GM19240 (cell line): ENCODE results near the gene PYGO2.
"Not testable (repeated sequence)": the region's sequence is repeated elsewhere in the genome, so short reads cannot be mapped to it uniquely, and the experiment has no call there.

Experiments
- DNase-seq: peaks from one replicate; pipeline ENCODE4 v3.0.0; 2011; ENCODE audit warnings: low spot score; ENCODE audit not compliant: insufficient read length

Gene PYGO2

GRCh38 chr1:154982897-154983648 is 21.5 kb upstream of the PYGO2 start, which contains the start of gene FLAD1:
FLAD1 (plus strand) TSS chr1:154983344; CDS start chr1:154983695, 351 bp downstream.
- peak; percentile 96 for DNase-seq

DNA sequence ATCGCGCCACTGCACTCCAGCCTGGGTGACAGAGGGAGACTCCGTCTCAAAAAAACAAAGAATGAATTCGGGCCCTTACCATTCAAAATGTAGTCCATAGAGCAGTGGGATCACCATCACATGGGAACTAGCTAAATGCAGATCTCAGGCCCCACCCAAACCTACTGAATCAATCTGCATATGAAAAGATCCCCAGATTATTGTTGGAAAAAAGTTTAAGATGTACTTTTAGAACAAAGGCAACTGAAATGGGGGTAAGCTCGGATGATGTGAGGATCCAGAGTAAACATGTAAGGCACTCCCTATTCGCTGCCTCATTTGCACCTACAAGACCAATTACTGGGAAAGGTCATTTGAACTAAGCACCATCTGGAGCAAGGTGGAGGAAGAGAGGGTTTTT is 20.8 kb upstream of the PYGO2 start:
- DNase-seq, result no peak

- no peak for DNase-seq
These were observed 16.8 kb upstream of the PYGO2 start for GRCh38 chr1:154978360-154978759.

GRCh38 chr1:154977762-154978161 is 16.2 kb upstream of the PYGO2 start:
- not testable (repeated sequence) for DNase-seq

DNA sequence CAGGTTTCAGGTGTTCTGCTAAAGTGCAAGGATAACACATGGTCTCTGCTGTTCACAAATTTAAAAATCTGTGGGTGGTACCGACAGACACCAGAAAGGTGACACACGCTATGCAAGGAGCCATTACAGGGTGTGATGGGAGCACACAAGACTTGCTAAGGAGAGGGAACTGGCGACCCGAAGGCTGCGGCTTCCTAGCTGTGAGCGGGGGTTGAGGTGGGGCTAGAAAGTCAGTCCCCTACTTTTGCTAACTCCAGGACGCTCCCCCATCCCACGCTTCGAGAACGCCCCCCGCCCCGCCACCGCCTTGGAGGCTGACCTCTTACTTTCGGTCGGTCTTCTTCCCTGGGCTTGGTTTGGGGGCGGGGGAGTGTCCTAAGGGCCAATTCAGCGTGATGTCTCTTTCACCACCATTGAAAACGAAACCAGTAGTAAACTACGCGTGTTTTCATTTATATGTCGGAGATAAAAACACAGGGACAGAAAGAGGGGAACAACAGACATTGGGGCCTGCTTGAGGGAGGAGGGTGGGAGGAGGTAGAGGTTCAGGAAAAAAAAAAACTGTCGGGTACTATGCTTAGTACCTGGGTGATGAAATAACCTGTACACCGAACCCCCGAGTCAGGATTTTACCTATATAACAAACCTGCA is 14.0 kb upstream of the PYGO2 start:
- no peak for DNase-seq

DNA sequence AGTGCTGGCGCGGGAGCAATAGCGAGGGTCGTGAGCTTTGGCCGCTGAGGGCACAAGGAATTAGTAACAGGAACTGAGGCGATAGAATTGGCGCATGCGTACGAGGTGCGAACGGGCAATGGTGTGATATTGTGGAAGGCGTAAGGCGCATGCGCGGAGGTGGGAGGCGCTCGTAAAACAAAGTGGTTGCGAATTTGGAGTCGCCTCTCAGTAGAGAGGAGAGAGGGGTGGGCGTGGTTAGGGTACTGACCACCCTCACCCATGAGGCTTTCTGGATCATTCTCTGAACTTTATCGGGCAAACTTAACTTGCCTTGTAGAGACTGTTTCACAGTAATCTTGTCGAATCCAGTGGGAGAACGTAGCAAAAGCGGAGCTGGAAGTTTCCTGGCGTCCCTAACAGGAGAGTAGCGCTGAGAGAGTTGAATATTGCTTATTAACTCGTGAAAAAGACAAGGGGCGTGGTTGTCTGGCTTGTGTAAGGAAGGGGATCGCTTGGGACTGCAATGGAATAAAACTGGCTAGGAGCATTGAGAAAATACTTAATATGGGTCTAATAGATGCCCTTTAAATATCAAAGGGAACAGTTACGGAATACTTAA is 13.3 kb upstream of the PYGO2 start:
- DNase-seq, result peak; percentile 69

- DNase-seq, result peak; percentile 96
These were observed 12.7 kb upstream of the PYGO2 start, which contains the start of gene CKS1B for GRCh38 chr1:154974102-154974807. CKS1B (plus strand) TSS chr1:154974681; CDS start chr1:154974746, 65 bp downstream.

- peak; percentile 91 for DNase-seq
These were observed 11.9 kb upstream of the PYGO2 start for GRCh38 chr1:154973344-154974101.

DNA sequence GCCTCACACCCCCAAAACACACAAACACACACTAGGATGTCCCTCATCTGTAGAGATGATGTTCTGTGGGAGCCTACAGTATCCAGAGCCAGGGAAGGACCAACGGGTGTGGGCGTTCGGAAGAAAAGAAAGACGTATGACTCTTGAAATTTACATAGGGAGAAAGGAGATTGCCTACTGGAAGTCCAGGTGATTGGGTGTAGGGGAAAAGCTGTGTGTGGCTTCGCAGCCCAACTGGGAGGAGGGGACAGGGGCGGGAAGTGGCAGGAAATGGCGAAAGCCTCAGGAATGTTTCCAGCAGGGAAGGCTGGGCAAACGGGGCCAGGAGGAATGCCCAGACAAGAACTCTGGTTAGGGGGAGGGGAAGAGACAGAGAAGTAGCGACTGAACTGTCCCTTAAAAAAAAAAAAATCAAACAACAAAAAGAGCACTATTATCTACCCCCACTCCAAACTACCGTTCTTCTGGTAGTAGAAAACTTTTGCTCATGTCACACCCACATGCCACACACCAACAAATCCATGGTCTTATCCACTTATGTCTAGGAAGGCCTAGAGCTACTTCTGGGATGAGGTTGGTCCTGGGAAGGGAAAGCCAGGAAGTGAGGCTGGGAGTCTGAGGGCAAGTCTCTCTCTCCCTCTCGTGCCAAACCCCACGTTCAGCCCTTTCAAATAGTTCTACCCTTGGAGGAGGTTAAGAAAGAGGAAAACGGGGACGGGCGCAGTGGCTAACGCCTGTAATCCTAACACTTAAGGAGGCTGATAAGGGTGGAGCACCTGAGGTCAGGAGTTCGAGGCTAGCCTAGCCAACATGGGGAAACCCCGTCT is 11.1 kb upstream of the PYGO2 start:
- DNase-seq, result no peak

GRCh38 chr1:154972213-154972516 is 10.6 kb upstream of the PYGO2 start:
- DNase-seq, result no peak

GRCh38 chr1:154971341-154971998 is 9.9 kb upstream of the PYGO2 start:
- no peak for DNase-seq

DNA sequence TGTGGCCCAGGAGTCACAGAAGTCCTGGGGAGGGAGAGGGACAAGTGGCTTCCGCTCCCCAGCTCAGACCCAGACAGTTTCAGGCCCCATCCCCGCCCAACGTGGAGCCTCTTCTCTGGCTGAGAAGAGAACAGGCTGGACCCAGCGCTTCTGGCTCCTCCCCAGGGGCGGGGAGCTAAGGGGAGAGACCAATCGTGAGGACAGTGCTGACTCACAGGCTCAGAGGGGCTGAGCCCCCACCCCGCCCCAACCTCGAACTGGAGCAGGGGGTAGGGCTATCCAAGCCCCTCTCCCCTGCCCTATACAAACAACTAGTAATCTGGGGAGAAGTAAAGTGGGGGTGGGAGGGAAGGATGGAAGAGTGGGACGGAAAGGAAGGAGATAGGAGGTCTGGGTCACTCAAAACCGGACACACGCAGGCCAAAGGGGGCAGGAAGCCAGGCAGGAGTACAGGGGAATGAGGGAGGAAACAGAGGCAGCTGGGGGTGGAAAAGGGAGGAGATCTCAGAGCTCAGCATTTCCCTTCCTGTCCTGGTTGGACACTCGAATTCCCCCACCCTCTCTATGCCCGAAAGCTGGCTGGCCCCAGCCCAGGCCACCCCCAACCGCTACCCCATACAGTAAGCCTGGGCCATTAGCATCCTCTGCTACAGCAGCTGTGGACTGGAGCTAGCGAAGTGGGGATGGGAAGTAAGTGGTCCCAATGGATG is 9.2 kb upstream of the PYGO2 start, which contains the start of gene SHC1:
Gene SHC1, minus strand, starts transcription at position 117 of the 710 bp plus-strand sequence. CDS start 221 bp downstream, outside the sequence.
- DNase-seq, result peak; percentile 37

GRCh38 chr1:154969860-154970452 is 8.4 kb upstream of the PYGO2 start:
- no peak for DNase-seq

DNA sequence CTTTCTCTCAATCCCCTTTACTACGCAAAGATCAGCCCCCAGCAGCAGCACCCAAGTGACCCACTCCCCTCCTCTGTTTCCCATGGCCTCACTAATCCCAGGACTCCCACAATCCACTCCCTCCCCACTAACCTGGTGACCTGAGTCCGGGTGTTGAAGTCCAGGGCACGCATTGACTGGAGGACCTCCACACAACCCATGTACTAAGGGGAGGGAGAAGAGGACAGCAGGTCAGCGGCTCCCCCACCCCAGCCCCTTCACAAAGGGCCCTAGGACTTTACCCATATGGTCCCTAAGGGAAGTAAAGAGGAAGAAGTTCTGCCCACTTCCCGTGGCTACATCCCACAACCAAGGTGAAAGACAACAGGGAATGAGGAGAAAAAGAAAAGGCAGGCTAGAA is 7.7 kb upstream of the PYGO2 start:
- DNase-seq, result no peak

DNA sequence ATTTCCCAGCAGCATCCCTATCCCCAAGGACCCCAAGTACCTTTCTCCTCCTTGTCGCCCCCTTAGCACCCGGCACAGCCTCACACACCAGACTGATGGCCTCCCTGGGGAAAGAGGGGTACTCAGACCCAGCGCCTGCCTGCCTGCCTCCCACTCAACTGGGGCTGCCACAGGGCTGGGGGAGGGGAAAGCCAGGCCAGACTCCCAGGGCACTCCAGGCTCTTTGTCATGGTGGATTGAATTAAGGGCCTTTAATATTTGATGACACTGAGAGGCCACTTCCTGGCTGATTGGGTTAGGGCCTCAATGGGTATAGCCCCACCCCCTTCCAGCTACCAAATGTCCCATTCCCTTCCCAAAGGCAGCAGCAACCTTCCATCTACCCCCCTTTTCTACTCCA is 7.1 kb upstream of the PYGO2 start:
- DNase-seq, result no peak

- DNase-seq, result no peak
These were observed 5.9 kb upstream of the PYGO2 start for GRCh38 chr1:154967331-154967950.

DNA sequence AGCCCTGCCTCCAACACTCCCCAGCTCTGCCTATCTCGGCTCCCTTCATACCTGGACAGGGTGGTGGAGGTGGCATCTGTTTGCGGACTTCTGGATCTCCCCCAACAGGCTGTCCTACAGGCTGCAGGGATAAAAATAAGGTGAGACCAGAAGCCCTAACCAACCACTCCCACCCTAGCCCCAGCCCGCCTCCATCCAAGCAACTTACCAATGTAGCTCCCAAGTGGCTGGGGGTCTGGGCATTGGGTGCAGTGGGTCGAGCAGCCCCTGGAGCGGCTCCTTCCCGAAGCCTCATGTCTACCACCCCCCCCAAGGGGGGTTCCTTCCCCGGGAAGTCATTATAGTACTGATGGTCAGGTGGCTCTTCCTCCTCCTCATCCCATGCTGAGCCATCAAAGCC is 4.5 kb upstream of the PYGO2 start:
- DNase-seq, result no peak

- no peak for DNase-seq
These were observed 2.8 kb upstream of the PYGO2 start for GRCh38 chr1:154964359-154964758.
